ENCODE results near the gene ADAMTS14.

Gene ADAMTS14

DNA sequence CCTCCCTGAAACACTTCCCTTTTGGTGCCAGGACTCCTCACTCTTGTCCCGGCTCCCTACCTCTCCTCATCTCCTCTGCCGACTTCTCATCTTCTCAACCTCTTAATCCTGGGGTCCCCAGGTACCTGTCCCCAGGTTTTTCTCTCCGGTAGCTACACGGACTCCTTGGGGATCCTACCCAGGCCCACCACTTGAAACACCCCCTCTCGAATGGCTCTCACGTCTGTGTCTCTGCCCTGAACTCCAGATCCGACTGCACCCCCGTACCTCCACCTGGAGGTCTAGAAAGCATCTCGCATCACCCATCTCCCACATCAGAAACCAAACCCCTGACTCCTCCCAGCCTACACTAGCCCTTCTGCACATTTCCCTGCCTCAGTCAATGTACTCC is 108.1 kb downstream of the ADAMTS14 start:
- TF ChIP-seq, protein P1, sequence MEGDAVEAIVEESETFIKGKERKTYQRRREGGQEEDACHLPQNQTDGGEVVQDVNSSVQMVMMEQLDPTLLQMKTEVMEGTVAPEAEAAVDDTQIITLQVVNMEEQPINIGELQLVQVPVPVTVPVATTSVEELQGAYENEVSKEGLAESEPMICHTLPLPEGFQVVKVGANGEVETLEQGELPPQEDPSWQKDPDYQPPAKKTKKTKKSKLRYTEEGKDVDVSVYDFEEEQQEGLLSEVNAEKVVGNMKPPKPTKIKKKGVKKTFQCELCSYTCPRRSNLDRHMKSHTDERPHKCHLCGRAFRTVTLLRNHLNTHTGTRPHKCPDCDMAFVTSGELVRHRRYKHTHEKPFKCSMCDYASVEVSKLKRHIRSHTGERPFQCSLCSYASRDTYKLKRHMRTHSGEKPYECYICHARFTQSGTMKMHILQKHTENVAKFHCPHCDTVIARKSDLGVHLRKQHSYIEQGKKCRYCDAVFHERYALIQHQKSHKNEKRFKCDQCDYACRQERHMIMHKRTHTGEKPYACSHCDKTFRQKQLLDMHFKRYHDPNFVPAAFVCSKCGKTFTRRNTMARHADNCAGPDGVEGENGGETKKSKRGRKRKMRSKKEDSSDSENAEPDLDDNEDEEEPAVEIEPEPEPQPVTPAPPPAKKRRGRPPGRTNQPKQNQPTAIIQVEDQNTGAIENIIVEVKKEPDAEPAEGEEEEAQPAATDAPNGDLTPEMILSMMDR (IDR thresholded peaks at IDR 0.05; ENCODE audit: borderline replicate concordance, extremely low read depth, low read length, poor library complexity, severe bottlenecking) = no peak
- TF ChIP-seq EZH2 (IDR thresholded peaks at IDR 0.05; ENCODE audit: borderline replicate concordance, low read depth, low read length, severe bottlenecking) = no peak
- Histone ChIP-seq H3K9ac (ENCODE audit: low read depth, low read length) (no peak overlapping the region), H3K79me2 (ENCODE audit: insufficient read depth, low read length) (no peaks in the 10 kb centered on the region), H3K9me3 (ENCODE audit: insufficient read depth, low read length, severe bottlenecking) (no peaks in the 10 kb centered on the region), H3K27me3 (ENCODE audit: insufficient read depth, low read length, poor library complexity) (no peaks in the 10 kb centered on the region), H3K36me3 (ENCODE audit: insufficient read depth, low read length) (no peaks in the 10 kb centered on the region), H2AFZ (ENCODE audit: low read depth, low read length) (no peak overlapping the region), H3K4me2 (ENCODE audit: insufficient read depth, low read length) (no peak overlapping the region), H3K4me1 (ENCODE audit: insufficient read depth, low read length) (peaks cover 5% of the 10 kb centered on the region; the same call in 1 of the 2 replicates), H4K20me1 (ENCODE audit: insufficient read depth, low read length) (no peaks in the 10 kb centered on the region; the same call in 1 of the 2 replicates), H3K27ac (ENCODE audit: low read length) (no peak overlapping the region), H3K4me3 (ENCODE audit: low read depth in 1 of 2, low read length in 2 of 2) (no peak overlapping the region)
- ATAC-seq (ENCODE audit: insufficient read depth, low read depth) = no peak
- DNase-seq = no peak

DNA sequence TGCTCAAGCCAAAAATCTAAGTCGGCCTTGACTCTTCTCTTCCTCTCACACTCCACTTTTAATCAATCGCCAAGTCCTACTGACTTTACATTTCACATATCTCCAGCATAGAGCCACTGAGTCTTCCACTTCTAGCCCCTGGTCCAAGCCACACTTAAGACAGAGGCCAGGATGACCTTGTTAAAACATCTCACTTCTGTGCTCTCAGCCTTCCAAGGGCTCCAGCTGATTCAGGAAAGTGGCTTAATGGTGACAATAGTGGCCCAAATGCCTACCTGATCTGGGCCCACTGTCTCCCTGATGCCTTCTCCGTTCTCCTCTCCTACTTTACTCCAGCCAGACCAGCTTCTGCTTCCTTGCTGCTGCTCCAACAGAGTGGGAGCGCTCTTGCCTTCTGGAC is 108.5 kb downstream of the ADAMTS14 start:
- Histone ChIP-seq H3K9me3 (ENCODE audit: insufficient read depth, low read length, severe bottlenecking) (no peaks in the 10 kb centered on the region), H3K4me3 (ENCODE audit: low read depth in 1 of 2, low read length in 2 of 2) (no peak overlapping the region), H3K27me3 (ENCODE audit: insufficient read depth, low read length, poor library complexity) (no peaks in the 10 kb centered on the region), H3K9ac (ENCODE audit: low read depth, low read length) (no peak overlapping the region), H3K4me1 (ENCODE audit: insufficient read depth, low read length) (peaks cover 5% of the 10 kb centered on the region; the same call in 1 of the 2 replicates), H3K27ac (ENCODE audit: low read length) (no peak overlapping the region), H3K36me3 (ENCODE audit: insufficient read depth, low read length) (no peaks in the 10 kb centered on the region), H3K79me2 (ENCODE audit: insufficient read depth, low read length) (no peaks in the 10 kb centered on the region), H4K20me1 (ENCODE audit: insufficient read depth, low read length) (no peaks in the 10 kb centered on the region; the same call in 1 of the 2 replicates), H2AFZ (ENCODE audit: low read depth, low read length) (no peak overlapping the region), H3K4me2 (ENCODE audit: insufficient read depth, low read length) (no peak overlapping the region)
- no peak for ATAC-seq (ENCODE audit: insufficient read depth, low read depth)
- TF ChIP-seq, protein P1 (IDR thresholded peaks at IDR 0.05; ENCODE audit: borderline replicate concordance, extremely low read depth, low read length, poor library complexity, severe bottlenecking) = no peak
- TF ChIP-seq EZH2 (IDR thresholded peaks at IDR 0.05; ENCODE audit: borderline replicate concordance, low read depth, low read length, severe bottlenecking) = no peak
- no peak for DNase-seq

DNA sequence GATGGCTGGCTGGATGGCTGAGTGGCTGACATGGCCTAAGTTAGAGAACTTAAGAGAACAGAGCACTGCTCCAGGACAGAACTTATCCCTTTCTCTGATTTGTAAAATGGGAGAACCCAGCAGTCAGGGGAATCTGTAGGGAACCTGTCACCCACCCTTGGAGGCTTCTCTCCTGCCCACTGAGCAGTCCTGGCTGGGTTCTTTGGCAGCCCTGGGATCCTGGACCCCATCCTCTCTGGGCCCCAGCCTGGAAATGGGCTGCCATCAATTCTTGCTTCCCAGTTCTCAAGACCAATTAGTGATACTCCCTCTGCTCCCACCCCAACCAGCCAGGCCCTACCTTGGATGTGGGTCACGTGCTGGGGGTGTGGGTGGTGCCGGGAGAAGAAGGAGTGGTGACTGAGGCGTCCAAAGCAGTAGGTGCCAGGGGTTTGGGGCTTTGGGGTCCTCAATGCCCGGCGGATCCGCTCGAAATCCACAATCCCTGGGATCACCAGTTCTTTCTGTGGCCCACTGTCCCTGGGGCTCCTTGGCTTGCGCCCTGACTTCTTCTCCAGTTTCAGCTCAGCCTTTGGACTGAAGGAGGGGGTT is 109.2 kb downstream of the ADAMTS14 start:
- H3K36me3 ChIP-seq (ENCODE audit: insufficient read depth, low read length) = no peaks in the 10 kb centered on the region
- no peak overlapping the region for H3K4me2 ChIP-seq (ENCODE audit: insufficient read depth, low read length)
- no peaks in the 10 kb centered on the region for H3K79me2 ChIP-seq (ENCODE audit: insufficient read depth, low read length)
- no peaks in the 10 kb centered on the region; the same call in 1 of the 2 replicates for H4K20me1 ChIP-seq (ENCODE audit: insufficient read depth, low read length)
- no peak overlapping the region for H3K4me3 ChIP-seq (ENCODE audit: low read depth in 1 of 2, low read length in 2 of 2)
- TF ChIP-seq, protein P1 (IDR thresholded peaks at IDR 0.05; ENCODE audit: borderline replicate concordance, extremely low read depth, low read length, poor library complexity, severe bottlenecking) = no peak
- no peak for TF ChIP-seq EZH2 (IDR thresholded peaks at IDR 0.05; ENCODE audit: borderline replicate concordance, low read depth, low read length, severe bottlenecking)
- ATAC-seq (ENCODE audit: insufficient read depth, low read depth) (no peak), DNase-seq (no peak)
- no peaks in the 10 kb centered on the region for H3K9me3 ChIP-seq (ENCODE audit: insufficient read depth, low read length, severe bottlenecking)
- H3K27me3 ChIP-seq (ENCODE audit: insufficient read depth, low read length, poor library complexity) = no peaks in the 10 kb centered on the region
- H3K9ac ChIP-seq (ENCODE audit: low read depth, low read length) = no peak overlapping the region
- no peak overlapping the region for H3K27ac ChIP-seq (ENCODE audit: low read length)
- H3K4me1 ChIP-seq (ENCODE audit: insufficient read depth, low read length) = peaks cover 5% of the 10 kb centered on the region; the same call in 1 of the 2 replicates
- H2AFZ ChIP-seq (ENCODE audit: low read depth, low read length) = no peak overlapping the region
